ENCODE data around the gene JAG1. TPM values are rescaled to one million over a fixed set of nuclear protein-coding genes. Genes with fewer than 3 reads are reported as not detected.
A peak's percentile ranks its signal among the peaks of the same experiment; 100 is the strongest.
"Not testable (repeated sequence)": the region's sequence is repeated elsewhere in the genome, so short reads cannot be mapped to it uniquely, and the experiment has no call there.

Gene JAG1
- total and polyA plus RNA-seq, 2 donors: 36.9 to 131 TPM

DNA sequence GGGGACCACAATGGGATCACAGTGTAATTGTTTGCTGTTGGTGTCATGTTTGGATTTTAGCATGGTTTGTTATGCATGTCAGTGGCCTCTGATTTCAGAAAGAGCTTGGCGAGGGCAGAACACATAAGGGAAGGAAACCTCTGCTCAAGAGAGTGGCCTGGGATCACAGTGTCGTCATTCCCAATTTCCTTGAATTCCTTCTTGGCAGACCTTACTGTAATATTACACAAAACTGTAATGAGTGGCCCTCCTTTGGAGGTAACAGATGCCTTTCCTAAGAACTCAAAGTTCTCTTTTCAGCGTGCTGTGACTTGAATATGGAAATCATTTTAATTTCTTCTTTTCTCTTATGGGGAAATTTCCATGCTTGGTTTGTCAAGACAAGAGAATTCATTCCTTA, 46.9 kb downstream of the JAG1 start:
- no peaks in the 10 kb centered on the region for H3K4me1 ChIP-seq (ENCODE audit: insufficient read depth)
- WGBS: 82% methylated on average over 3 of the region's 3 CpGs
- no peak overlapping the region for H3K27ac ChIP-seq (ENCODE audit: low read depth)
- no peak overlapping the region for H3K4me3 ChIP-seq (ENCODE audit: low read depth, low read length)
- no peak for DNase-seq (ENCODE audit: extremely low spot score)
- H3K36me3 ChIP-seq (ENCODE audit: insufficient read depth): no peaks in the 10 kb centered on the region

DNA sequence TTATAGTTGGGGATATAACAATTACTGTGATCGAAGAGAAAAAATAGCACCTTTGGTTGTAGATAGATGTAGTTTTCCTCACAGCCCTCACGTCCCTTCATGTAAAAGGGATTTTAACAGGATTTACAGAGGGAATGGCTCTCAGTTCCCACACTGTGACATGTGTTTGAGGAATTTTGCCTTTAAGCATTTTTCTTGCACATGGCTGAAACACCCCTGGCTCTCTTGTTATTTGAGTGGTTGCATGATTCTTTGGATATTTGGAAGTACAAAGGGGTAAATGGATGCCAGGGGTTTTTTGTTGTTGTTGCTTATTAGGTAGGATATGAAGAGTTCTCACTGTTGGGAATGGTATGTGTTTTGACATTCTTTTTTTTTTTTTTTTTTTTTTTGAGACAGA, 48.2 kb downstream of the JAG1 start:
- Histone ChIP-seq H3K4me1 (ENCODE audit: insufficient read depth) (no peaks in the 10 kb centered on the region), H3K27ac (ENCODE audit: low read depth) (no peak overlapping the region), H3K36me3 (ENCODE audit: insufficient read depth) (no peaks in the 10 kb centered on the region), H3K4me3 (ENCODE audit: low read depth, low read length) (no peak overlapping the region)
- no peak for DNase-seq (ENCODE audit: extremely low spot score)
- WGBS: 94% methylated on average over 2 of the region's 2 CpGs

GRCh38 chr20:10622657-10623418, 51.0 kb downstream of the JAG1 start:
- 52% methylated on average over 16 of the region's 16 CpGs for WGBS
- Histone ChIP-seq H3K4me1 (ENCODE audit: insufficient read depth) (no peaks in the 10 kb centered on the region), H3K27ac (ENCODE audit: low read depth) (no peak overlapping the region), H3K4me3 (ENCODE audit: low read depth, low read length) (no peak overlapping the region), H3K36me3 (ENCODE audit: insufficient read depth) (no peaks in the 10 kb centered on the region)
- no peak for DNase-seq (ENCODE audit: extremely low spot score)

DNA sequence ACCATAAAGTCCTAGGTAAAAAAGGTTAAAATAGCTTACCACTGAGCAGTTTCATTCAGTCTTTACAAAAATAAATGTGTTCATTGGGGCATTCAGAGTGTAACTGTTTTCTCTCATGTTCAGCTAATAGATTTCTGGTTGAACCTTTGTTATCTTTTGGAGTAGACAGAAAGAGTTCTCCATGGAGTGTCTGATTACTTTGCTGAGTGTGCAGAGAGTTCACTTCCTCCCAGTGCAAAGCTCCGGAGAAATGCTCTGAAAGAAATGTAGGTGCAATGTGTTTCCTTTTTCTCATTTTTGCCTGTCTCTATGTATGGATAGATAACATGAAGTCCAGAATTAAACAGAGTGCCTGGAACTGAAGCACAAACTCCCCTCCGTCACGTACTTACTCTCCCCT, 52.6 kb downstream of the JAG1 start:
- Histone ChIP-seq H3K4me1 (ENCODE audit: insufficient read depth) (no peaks in the 10 kb centered on the region), H3K36me3 (ENCODE audit: insufficient read depth) (no peaks in the 10 kb centered on the region), H3K27ac (ENCODE audit: low read depth) (no peak overlapping the region), H3K4me3 (ENCODE audit: low read depth, low read length) (no peak overlapping the region)
- no peak for DNase-seq (ENCODE audit: extremely low spot score)
- WGBS: 86% methylated on average over 3 of the region's 3 CpGs

GRCh38 chr20:10619427-10619826, 54.4 kb downstream of the JAG1 start:
- WGBS: 61% methylated on average over 3 of the region's 3 CpGs
- no peak for DNase-seq (ENCODE audit: extremely low spot score)
- Histone ChIP-seq H3K27ac (ENCODE audit: low read depth) (no peak overlapping the region), H3K4me3 (ENCODE audit: low read depth, low read length) (no peak overlapping the region), H3K4me1 (ENCODE audit: insufficient read depth) (no peaks in the 10 kb centered on the region), H3K36me3 (ENCODE audit: insufficient read depth) (no peaks in the 10 kb centered on the region)

DNA sequence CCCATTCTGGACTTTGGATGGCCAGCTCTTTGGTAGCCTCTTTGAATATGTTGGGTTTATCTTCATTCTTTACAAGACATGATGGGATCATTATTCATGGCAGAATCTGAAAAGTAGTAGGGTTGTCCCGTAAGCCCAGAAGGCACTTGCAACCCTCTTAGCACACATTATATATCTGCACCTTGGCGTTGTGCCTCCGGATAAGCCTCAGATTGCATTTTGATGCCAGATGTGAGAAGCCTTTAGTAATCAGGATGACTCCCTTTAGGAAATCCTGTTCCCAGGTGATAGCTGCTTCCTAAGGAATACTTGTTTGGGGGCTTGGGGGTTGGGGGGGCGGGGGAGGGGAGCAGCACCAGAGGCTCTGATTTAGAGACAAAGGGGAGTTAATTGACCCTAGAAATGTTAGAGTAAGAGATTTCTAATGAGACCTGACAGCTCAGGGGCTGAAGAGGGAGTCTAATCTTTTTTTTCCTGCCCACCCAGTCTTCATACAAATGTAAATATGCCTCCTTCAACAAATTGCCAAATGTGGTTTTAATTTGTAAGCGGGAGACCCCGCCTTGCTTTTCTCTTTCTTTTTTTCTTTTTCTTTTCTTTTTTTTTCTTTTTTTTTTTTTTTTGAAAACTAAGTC, 55.1 kb downstream of the JAG1 start:
- no peak overlapping the region for H3K27ac ChIP-seq (ENCODE audit: low read depth)
- no peak overlapping the region for H3K4me3 ChIP-seq (ENCODE audit: low read depth, low read length)
- DNase-seq (ENCODE audit: extremely low spot score): no peak
- no peaks in the 10 kb centered on the region for H3K36me3 ChIP-seq (ENCODE audit: insufficient read depth)
- H3K4me1 ChIP-seq (ENCODE audit: insufficient read depth): no peaks in the 10 kb centered on the region
- WGBS: 77% methylated on average over 6 of the region's 6 CpGs

DNA sequence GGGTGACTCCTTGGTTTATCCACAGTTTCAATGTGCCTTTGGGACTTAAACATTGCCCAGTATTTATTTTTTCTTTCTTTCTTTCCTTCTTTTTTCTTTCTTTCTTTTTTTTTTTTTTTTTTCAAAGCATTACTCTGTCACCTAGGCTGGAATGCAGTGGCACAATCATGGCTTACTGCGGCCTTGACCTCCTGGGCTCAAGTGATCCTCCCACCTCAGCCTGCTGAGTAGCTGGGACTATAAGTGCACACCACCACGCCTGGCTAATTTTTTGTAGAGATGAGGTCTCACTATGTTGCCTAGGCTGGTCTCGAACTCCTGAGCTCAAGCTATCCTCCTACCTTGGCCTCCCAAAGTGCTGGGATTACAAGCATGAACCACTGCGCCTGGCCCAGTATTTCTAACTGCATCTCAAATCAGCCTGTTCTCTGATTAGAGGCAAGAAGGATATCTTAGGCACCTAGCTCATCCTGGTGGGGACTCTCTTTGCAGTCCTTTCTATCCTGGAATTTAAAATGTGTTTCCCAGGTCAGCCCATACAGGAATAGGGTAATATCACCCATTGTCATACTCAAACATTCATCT, 56.2 kb downstream of the JAG1 start:
- H3K27ac ChIP-seq (ENCODE audit: low read depth); H3K4me1 ChIP-seq (ENCODE audit: insufficient read depth); H3K4me3 ChIP-seq (ENCODE audit: low read depth, low read length); H3K36me3 ChIP-seq (ENCODE audit: insufficient read depth); DNase-seq (ENCODE audit: extremely low spot score): not testable (repeated sequence)
- WGBS: 98% methylated on average over 4 of the region's 4 CpGs

- WGBS: 97% methylated on average over 3 of the region's 3 CpGs
- Histone ChIP-seq H3K4me1 (ENCODE audit: insufficient read depth) (no peaks in the 10 kb centered on the region), H3K27ac (ENCODE audit: low read depth) (no peak overlapping the region)
Observed at GRCh38 chr20:10616212-10616611, 57.6 kb downstream of the JAG1 start.

GRCh38 chr20:10613911-10614310, 59.9 kb downstream of the JAG1 start:
- WGBS: 97% methylated on average over 18 of the region's 18 CpGs
- no peak overlapping the region for H3K27ac ChIP-seq (ENCODE audit: low read depth)
- DNase-seq (ENCODE audit: extremely low spot score): no peak
- H3K4me3 ChIP-seq (ENCODE audit: low read depth, low read length): no peak overlapping the region
- no peaks in the 10 kb centered on the region for H3K4me1 ChIP-seq (ENCODE audit: insufficient read depth)
- H3K36me3 ChIP-seq (ENCODE audit: insufficient read depth): no peaks in the 10 kb centered on the region

More at GRCh38 chr20:10616212-10616611, 57.6 kb downstream of the JAG1 start:
- no peak overlapping the region for H3K4me3 ChIP-seq (ENCODE audit: low read depth, low read length)
- DNase-seq (ENCODE audit: extremely low spot score): no peak
- H3K36me3 ChIP-seq (ENCODE audit: insufficient read depth): no peaks in the 10 kb centered on the region

GRCh38 chr20:10613426-10613825, 60.4 kb downstream of the JAG1 start:
- not testable (repeated sequence) for H3K27ac ChIP-seq (ENCODE audit: low read depth); H3K4me1 ChIP-seq (ENCODE audit: insufficient read depth); DNase-seq (ENCODE audit: extremely low spot score); H3K36me3 ChIP-seq (ENCODE audit: insufficient read depth); H3K4me3 ChIP-seq (ENCODE audit: low read depth, low read length)
- WGBS: 95% methylated on average over 5 of the region's 5 CpGs

DNA sequence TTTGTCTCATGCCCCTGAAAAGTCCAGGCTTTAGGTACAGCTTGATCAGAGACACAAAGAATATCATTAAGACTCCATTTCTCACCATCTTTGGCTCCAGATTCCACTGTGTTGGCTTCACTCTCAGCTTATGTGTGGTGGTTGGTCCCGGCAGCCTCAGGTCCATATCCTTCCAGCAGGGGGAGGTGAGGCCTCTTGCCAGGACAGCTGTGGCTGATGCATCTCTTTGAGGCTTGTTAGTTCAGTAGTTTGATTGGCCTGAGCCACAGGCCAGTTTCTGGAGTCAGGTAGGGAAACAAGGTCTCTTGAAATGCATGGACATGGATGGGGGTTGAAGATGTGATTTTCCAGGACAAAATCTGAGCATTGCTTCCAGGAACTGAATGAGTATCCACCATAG, 62.4 kb downstream of the JAG1 start:
- no peak for DNase-seq (ENCODE audit: extremely low spot score)
- no peaks in the 10 kb centered on the region for H3K36me3 ChIP-seq (ENCODE audit: insufficient read depth)
- H3K4me3 ChIP-seq (ENCODE audit: low read depth, low read length): no peak overlapping the region
- 59% methylated on average over 1 of the region's 1 CpG for WGBS
- no peak overlapping the region for H3K27ac ChIP-seq (ENCODE audit: low read depth)
- no peaks in the 10 kb centered on the region for H3K4me1 ChIP-seq (ENCODE audit: insufficient read depth)

GRCh38 chr20:10610251-10610650, 63.5 kb downstream of the JAG1 start:
- no peak for DNase-seq (ENCODE audit: extremely low spot score)
- WGBS: 67% methylated on average over 5 of the region's 5 CpGs
- Histone ChIP-seq H3K4me3 (ENCODE audit: low read depth, low read length) (no peak overlapping the region), H3K36me3 (ENCODE audit: insufficient read depth) (no peaks in the 10 kb centered on the region), H3K27ac (ENCODE audit: low read depth) (no peak overlapping the region), H3K4me1 (ENCODE audit: insufficient read depth) (no peaks in the 10 kb centered on the region)

DNA sequence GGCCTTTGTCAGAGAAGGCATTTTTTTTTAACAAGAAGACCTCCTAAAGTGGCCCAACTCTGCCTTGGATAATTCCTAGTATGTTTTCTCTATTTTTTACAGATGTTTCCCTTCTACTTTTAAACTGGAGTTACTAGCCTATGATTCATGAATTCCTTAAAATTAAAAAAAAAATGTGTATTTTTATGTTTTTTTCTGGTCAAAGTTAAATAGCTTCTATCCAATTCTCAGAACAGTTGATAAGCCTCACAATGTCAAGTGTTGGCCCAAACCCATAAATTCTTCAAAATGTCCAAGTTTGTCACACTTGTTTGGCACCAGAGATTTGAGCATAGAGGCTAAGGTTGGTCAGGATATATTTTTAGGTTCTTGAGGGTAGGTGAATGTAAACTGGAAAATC, 64.0 kb downstream of the JAG1 start:
- H3K4me3 ChIP-seq (ENCODE audit: low read depth, low read length): no peak overlapping the region
- H3K4me1 ChIP-seq (ENCODE audit: insufficient read depth): no peaks in the 10 kb centered on the region
- H3K27ac ChIP-seq (ENCODE audit: low read depth): peak overlapping the region; percentile 39
- H3K36me3 ChIP-seq (ENCODE audit: insufficient read depth): no peaks in the 10 kb centered on the region
- DNase-seq (ENCODE audit: extremely low spot score): no peak

DNA sequence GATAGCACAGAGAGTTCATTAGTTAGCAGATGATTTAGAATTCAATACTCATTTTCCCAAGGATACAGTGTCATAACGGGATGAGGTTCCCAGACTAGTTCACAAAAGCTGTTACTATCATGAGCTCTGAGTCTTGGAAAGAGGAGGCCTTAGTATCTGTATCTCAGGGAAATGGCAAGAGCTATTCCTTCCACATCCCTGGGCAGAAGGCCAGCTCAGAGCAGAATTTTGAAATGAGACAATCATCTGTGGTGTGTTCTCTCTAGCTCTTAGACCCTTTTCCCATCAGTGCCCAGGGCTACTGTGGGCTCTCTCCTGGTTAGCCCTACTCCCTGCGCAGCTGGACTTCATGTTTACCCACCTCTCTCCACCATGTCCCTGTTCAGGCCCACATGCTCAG, 64.5 kb downstream of the JAG1 start:
- Histone ChIP-seq H3K27ac (ENCODE audit: low read depth) (peak overlapping the region; percentile 39), H3K4me1 (ENCODE audit: insufficient read depth) (no peaks in the 10 kb centered on the region), H3K36me3 (ENCODE audit: insufficient read depth) (no peaks in the 10 kb centered on the region), H3K4me3 (ENCODE audit: low read depth, low read length) (no peak overlapping the region)
- DNase-seq (ENCODE audit: extremely low spot score): no peak
- 68% methylated on average over 2 of the region's 2 CpGs for WGBS

All from urinary bladder (tissue), 4 donors.